ENCODE data around the gene ZNF598. TPM values are rescaled to one million over a fixed set of nuclear protein-coding genes. Genes with fewer than 3 reads are reported as not detected.

Gene ZNF598
- total and polyA plus RNA-seq, 2 experiments from 2014 or later = 8.5 to 48.6 TPM

DNA sequence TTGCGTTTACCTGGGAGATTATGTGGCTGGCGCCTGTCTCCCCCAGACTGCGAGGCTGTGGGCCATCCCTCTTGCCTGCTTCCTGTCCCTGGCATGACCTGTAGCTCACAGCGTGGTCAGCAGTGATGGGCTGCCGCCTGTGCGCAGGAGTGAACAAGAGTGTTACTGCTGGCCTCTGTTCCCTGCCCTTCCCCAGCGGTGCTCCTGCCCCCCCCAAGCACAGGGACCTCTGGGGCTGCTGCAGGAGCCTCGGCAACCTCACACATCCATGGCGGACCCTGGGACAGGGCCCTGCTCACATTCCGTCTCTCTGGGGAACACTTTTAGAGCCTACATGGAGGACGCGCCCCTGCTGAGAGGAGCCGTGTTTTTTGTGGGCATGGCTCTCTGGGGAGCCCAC is 48.8 kb upstream of the ZNF598 start (continued):
- TF ChIP-seq ZNF462 (CRISPR knock-in tag; IDR thresholded peaks at IDR 0.05) (no peak), CREB1 (CRISPR knock-in tag; IDR thresholded peaks at IDR 0.05; ENCODE audit: low read depth) (no peak), ZNF114 (CRISPR knock-in tag; IDR thresholded peaks at IDR 0.05) (no peak), POLR2AphosphoS5 (IDR thresholded peaks at IDR 0.05; ENCODE audit: low read depth) (no peak)

DNA sequence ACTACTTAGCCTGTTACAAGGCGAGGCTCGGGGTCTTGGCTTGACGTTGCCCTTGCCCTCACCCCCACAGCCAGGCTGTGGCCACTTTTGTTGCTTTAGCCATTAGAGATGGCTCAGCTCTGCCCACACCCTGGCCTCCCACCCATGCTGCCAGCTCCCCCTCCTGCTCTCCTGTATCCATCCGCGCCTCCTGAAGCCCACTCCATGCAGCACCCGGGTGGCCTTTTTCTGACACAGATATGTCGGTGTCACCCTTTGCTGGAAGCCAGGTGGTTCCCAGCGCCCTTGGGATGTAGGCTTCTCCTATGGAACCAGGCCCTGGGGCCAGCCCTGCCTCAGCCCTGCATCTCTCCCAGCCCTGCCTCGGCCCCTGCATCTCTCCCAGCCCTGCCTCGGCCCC is 47.8 kb upstream of the ZNF598 start:
- Mint-ChIP-seq H3K36me3 (ENCODE audit: low read depth) (peaks cover 15% of the 10 kb centered on the region; the same call in 2 of the 3 replicates), H3K27me3 (ENCODE audit: insufficient read depth, low read depth, poor library complexity) (peaks cover 5% of the 10 kb centered on the region), H3K9me3 (no peaks in the 10 kb centered on the region), H3K4me3 (no peak overlapping the region), H3K27ac (no peak overlapping the region), H3K4me1 (no peaks in the 10 kb centered on the region)
- Histone ChIP-seq H3K4me3 (no peak overlapping the region), H4K20me1 (replicated peaks; ENCODE audit: insufficient read depth) (no peaks in the 10 kb centered on the region; the same call in 1 of the 2 replicates), H3K36me3 (ENCODE audit: insufficient read depth) (no peaks in the 10 kb centered on the region; the same call in 1 of the 2 replicates), H3K27me3 (ENCODE audit: insufficient read depth) (no peaks in the 10 kb centered on the region), H3K79me2 (replicated peaks; ENCODE audit: insufficient read depth) (no peaks in the 10 kb centered on the region), H3K4me1 (ENCODE audit: insufficient read depth) (no peaks in the 10 kb centered on the region), H3K9me2 (ENCODE audit: insufficient read depth) (no peaks in the 10 kb centered on the region), H3K4me2 (no peak overlapping the region), H3F3A (replicated peaks; ENCODE audit: low read depth) (no peaks in the 10 kb centered on the region), H2AFZ (no peak overlapping the region), H3K27ac (ENCODE audit: low read depth) (no peak overlapping the region)
- TF ChIP-seq JUNB (IDR thresholded peaks at IDR 0.05; ENCODE audit: unreplicated experiment) = no peak
- TF ChIP-seq POLR2AphosphoS5 (IDR thresholded peaks at IDR 0.05; ENCODE audit: low read depth) = no peak
- TF ChIP-seq ZNF331 (CRISPR knock-in tag; IDR thresholded peaks at IDR 0.05; ENCODE audit: low read depth) = no peak
- TF ChIP-seq ETS1 (IDR thresholded peaks at IDR 0.05) = no peak
- TF ChIP-seq EZH2phosphoT487 (IDR thresholded peaks at IDR 0.05; ENCODE audit: unreplicated experiment) = no peak
- no peak for TF ChIP-seq NANOG (IDR thresholded peaks at IDR 0.05; ENCODE audit: borderline replicate concordance)
- DNase-seq (ENCODE audit: low spot score) (no peak), ATAC-seq (no peak)

All from GM23338 (cell line).